Sigmoid colon (tissue), 7 donors: ENCODE results near the gene TMEM185B. TPM values are rescaled to one million over a fixed set of nuclear protein-coding genes. Genes with fewer than 3 reads are reported as not detected.

Source experiments
- DNase-seq: peaks from one replicate; pipeline ENCODE4 v3.0.0-alpha.2; 2019
- H3K27ac ChIP-seq, 4 donors: fragments of 200-600 bp; sonication (generic); one replicate each; pipeline ENCODE4 v1.5.1; 2016 to 2019; ENCODE audit warnings: mild to moderate bottlenecking in 1 of 4
- H3K27me3 ChIP-seq, 3 donors: fragments of 200-600 bp; sonication (generic); one replicate each; pipeline ENCODE4 v1.5.1; 2019; ENCODE audit warnings: mild to moderate bottlenecking in 1 of 3
- H3K36me3 ChIP-seq, 4 donors: fragments of 200-600 bp; sonication (generic); one replicate each; pipeline ENCODE4 v1.5.1; 2016 to 2019
- H3K4me1 ChIP-seq, 4 donors: fragments of 200-600 bp; sonication (generic); one replicate each; pipeline ENCODE4 v1.5.1; 2017 to 2019
- H3K4me3 ChIP-seq, 4 donors: fragments of 200-600 bp; sonication (generic); one replicate each; pipeline ENCODE4 v1.5.1; 2017 to 2019; ENCODE audit warnings: mild to moderate bottlenecking in 2 of 4, moderate library complexity in 1 of 4
- H3K9me3 ChIP-seq, 4 donors: fragments of 200-600 bp in 3 of 4; sonication (generic) in 3 of 4; one replicate each; pipeline versions ENCODE4 v1.5.1 to v1.6.1; 2013 to 2019
- EP300 ChIP-seq, 4 donors: sonication (generic); formaldehyde crosslinking; IDR thresholded peaks; one replicate each; pipeline ENCODE4 v1.6.1; 2017; ENCODE audit warnings: antibody characterized with exemption in 4 of 4
- POLR2A ChIP-seq, 2 donors: fragments of 450-650 bp; IDR thresholded peaks; one replicate each; pipeline ENCODE4 v1.6.1; 2016; ENCODE audit warnings: antibody characterized with exemption in 2 of 2, mild to moderate bottlenecking in 2 of 2, moderate library complexity in 2 of 2
- POLR2AphosphoS5 ChIP-seq, 4 donors: sonication (generic); formaldehyde crosslinking; IDR thresholded peaks; one replicate each; pipeline ENCODE4 v1.6.1; 2017; ENCODE audit warnings: antibody characterized with exemption in 4 of 4
- WGBS, 2 donors: extraction: QIAGEN DNeasy Blood & Tissue Kit; methylation state at CpG; one replicate each; pipeline ENCODE4 v1.1.7; 2013; 5-methylcytosine and 5-hydroxymethylcytosine counted together
- intact Hi-C: fragments of 100-400 bp; cut with DNase I; formaldehyde crosslinking; loops from one replicate; pipeline ENCODE4 v1.15.1; 2023
- polyA plus RNA-seq, 3 donors: library from polyadenylated mRNA; stranded (reverse); fragments of 200-250 nt; gene quantifications; one replicate each; pipeline ENCODE4 v1.2.3, GENCODE V29; 2013
- total RNA-seq, 4 donors: library from RNA; depleted of rRNA; stranded (reverse); fragments of >200 nt; gene quantifications; one replicate each; pipeline ENCODE4 v1.1.0, GENCODE V29; 2016
- TF ChIP-seq, protein P1 (sequence below), 4 experiments: fragments of 450-650 bp in 3 of 4; fragments of 200-600 bp in 1 of 4; IDR thresholded peaks; one replicate each; pipeline ENCODE4 v1.5.1; 2016 to 2019; ENCODE audit warnings: antibody characterized with exemption in 4 of 4, mild to moderate bottlenecking in 3 of 4, moderate library complexity in 2 of 4
- donor health status: healthy with polysubstance abuse.
- donor health status: Bipolar disorder and iron deficiency.
- donor health status: healthy.

TMEM185B gene
- total and polyA plus RNA-seq, 7 donors = 1.6 to 32.1 (median 16.8) TPM

- peak overlapping the region in 1 of 4 donors; percentile 89 for H3K27ac ChIP-seq
Observed at GRCh38 chr2:120224256-120224655, 1.1 kb upstream of the TMEM185B start.

GRCh38 chr2:120222186-120223033 lies 790 bp downstream of the TMEM185B start:
- Histone ChIP-seq H3K4me1 (peaks cover 0 to 35% (median 23%) of the 10 kb centered on the region in 4 donors), H3K36me3 (peaks cover 0 to 20% (median 0%) of the 10 kb centered on the region in 4 donors), H3K4me3 (peak overlapping the region; percentile 58 to 76 (median 62)), H3K27ac (peak overlapping the region; percentile 89 to 95 (median 93)), H3K27me3 (no peaks in the 10 kb centered on the region), H3K9me3 (no peaks in the 10 kb centered on the region)
- 81% methylated on average over 49 of the region's 49 CpGs for WGBS, 2 donors
- TF ChIP-seq EP300 (IDR thresholded peaks at IDR 0.05) (no peak), POLR2AphosphoS5 (IDR thresholded peaks at IDR 0.05) (no peak), POLR2A (IDR thresholded peaks at IDR 0.05) (no peak)
- TF ChIP-seq, protein P1, sequence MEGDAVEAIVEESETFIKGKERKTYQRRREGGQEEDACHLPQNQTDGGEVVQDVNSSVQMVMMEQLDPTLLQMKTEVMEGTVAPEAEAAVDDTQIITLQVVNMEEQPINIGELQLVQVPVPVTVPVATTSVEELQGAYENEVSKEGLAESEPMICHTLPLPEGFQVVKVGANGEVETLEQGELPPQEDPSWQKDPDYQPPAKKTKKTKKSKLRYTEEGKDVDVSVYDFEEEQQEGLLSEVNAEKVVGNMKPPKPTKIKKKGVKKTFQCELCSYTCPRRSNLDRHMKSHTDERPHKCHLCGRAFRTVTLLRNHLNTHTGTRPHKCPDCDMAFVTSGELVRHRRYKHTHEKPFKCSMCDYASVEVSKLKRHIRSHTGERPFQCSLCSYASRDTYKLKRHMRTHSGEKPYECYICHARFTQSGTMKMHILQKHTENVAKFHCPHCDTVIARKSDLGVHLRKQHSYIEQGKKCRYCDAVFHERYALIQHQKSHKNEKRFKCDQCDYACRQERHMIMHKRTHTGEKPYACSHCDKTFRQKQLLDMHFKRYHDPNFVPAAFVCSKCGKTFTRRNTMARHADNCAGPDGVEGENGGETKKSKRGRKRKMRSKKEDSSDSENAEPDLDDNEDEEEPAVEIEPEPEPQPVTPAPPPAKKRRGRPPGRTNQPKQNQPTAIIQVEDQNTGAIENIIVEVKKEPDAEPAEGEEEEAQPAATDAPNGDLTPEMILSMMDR (IDR thresholded peaks at IDR 0.05) = no peak
- DNase-seq = no peak
- intact Hi-C loops = loop anchor here (2.0 kb wide), 1 partner anchor 464 kb away; the partner anchor contains the start of gene PTPN4

More at GRCh38 chr2:120224256-120224655, 1.1 kb upstream of the TMEM185B start:
- Histone ChIP-seq H3K9me3 (no peaks in the 10 kb centered on the region), H3K4me1 (peaks cover 0 to 47% (median 26%) of the 10 kb centered on the region in 4 donors), H3K27me3 (no peaks in the 10 kb centered on the region), H3K4me3 (no peak overlapping the region), H3K36me3 (peaks cover 0 to 11% (median 0%) of the 10 kb centered on the region in 4 donors)
- intact Hi-C loops = no loop called here
- WGBS, 2 donors = 94 to 96% methylated on average over 13 of the region's 13 CpGs
- TF ChIP-seq EP300 (IDR thresholded peaks at IDR 0.05) (no peak), POLR2A (IDR thresholded peaks at IDR 0.05) (no peak), POLR2AphosphoS5 (IDR thresholded peaks at IDR 0.05) (no peak)
- TF ChIP-seq, protein P1 (IDR thresholded peaks at IDR 0.05) = no peak
- DNase-seq = no peak

DNA sequence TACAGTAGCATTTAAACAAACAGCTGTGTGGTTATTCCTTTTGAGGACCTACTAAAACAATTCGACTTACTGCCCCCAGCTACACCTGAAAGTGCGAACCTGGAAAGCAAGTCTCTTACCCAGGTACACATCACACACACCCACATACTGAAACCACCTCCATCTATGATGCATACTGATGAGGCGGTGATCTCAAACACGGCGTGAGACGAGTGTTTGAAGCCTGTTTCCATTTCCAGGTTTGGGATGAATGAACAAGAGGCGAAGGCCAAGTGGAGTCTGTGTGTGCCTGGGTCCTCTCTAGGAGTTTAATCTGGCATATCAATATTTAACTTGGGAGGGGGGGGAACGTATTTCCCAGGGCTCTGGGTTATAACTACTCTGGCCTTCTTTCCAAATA lies 1.6 kb downstream of the TMEM185B start:
- no peak overlapping the region for H3K27ac ChIP-seq
- no peaks in the 10 kb centered on the region for H3K9me3 ChIP-seq
- TF ChIP-seq EP300 (IDR thresholded peaks at IDR 0.05) = no peak
- TF ChIP-seq POLR2AphosphoS5 (IDR thresholded peaks at IDR 0.05) = no peak
- TF ChIP-seq, protein P1 (IDR thresholded peaks at IDR 0.05) = no peak
- no peak for TF ChIP-seq POLR2A (IDR thresholded peaks at IDR 0.05)
- no peak for DNase-seq
- no peaks in the 10 kb centered on the region for H3K27me3 ChIP-seq
- no peak overlapping the region for H3K4me3 ChIP-seq
- H3K4me1 ChIP-seq = peaks cover 0 to 35% (median 23%) of the 10 kb centered on the region in 4 donors
- intact Hi-C loops = loop anchor here (2.0 kb wide), 1 partner anchor 463 kb away; the partner anchor contains the start of gene PTPN4
- peaks cover 0 to 20% (median 0%) of the 10 kb centered on the region in 4 donors for H3K36me3 ChIP-seq
- 94 to 95% methylated on average over 8 of the region's 8 CpGs for WGBS, 2 donors

- DNase-seq = no peak
- H3K27me3 ChIP-seq = no peaks in the 10 kb centered on the region
- TF ChIP-seq POLR2A (IDR thresholded peaks at IDR 0.05) (no peak), POLR2AphosphoS5 (IDR thresholded peaks at IDR 0.05) (no peak), EP300 (IDR thresholded peaks at IDR 0.05) (no peak)
- TF ChIP-seq, protein P1 (IDR thresholded peaks at IDR 0.05) = no peak
- intact Hi-C loops = no loop called here
- H3K27ac ChIP-seq = no peak overlapping the region
- no peak overlapping the region for H3K4me3 ChIP-seq
- H3K36me3 ChIP-seq = peaks cover 0 to 20% (median 0%) of the 10 kb centered on the region in 4 donors
- WGBS, 2 donors = 82 to 86% methylated on average over 2 of the region's 2 CpGs
- no peaks in the 10 kb centered on the region for H3K9me3 ChIP-seq
- peaks cover 0 to 35% (median 23%) of the 10 kb centered on the region in 4 donors for H3K4me1 ChIP-seq
Observed at GRCh38 chr2:120220756-120221155, 2.4 kb downstream of the TMEM185B start.
